Heart right ventricle (tissue), 16 donors: Measurements from ENCODE around the gene IKZF3. TPM values are rescaled to one million over a fixed set of nuclear protein-coding genes. Genes with fewer than 3 reads are reported as not detected.

Experiments
- ATAC-seq, 8 donors: fragments of 200-7000 bp; cut with Tn5 transposase; one replicate each; pipeline ENCODE4 v1.9.1; 2020; ENCODE audit warnings: mild to moderate bottlenecking in 8 of 8, moderate library complexity in 8 of 8, moderate number of reproducible peaks in 1 of 8
- DNase-seq, 2 donors: peaks; one replicate each; pipeline ENCODE4 v3.0.0-alpha.2; 2020
- H3K27ac ChIP-seq, 10 donors: fragments of 200-600 bp; sonication (generic) in 2 of 10; one replicate each; pipeline versions ENCODE4 v1.5.0 to v1.8.0; 2020 to 2022; ENCODE audit warnings: mild to moderate bottlenecking in 3 of 10
- H3K27me3 ChIP-seq, 7 donors: fragments of 200-600 bp; one replicate each; pipeline ENCODE4 v1.8.0; 2021 to 2022; ENCODE audit warnings: mild to moderate bottlenecking in 2 of 7
- H3K36me3 ChIP-seq, 9 donors: fragments of 200-600 bp; sonication (generic) in 1 of 9; one replicate each; pipeline versions ENCODE4 v1.5.0 to v1.8.0; 2020 to 2022; ENCODE audit warnings: mild to moderate bottlenecking in 2 of 9
- H3K4me1 ChIP-seq, 9 donors: fragments of 200-600 bp; sonication (generic) in 1 of 9; one replicate each; pipeline versions ENCODE4 v1.5.0 to v1.8.0; 2020 to 2022; ENCODE audit warnings: mild to moderate bottlenecking in 4 of 9
- H3K4me3 ChIP-seq, 10 donors: fragments of 200-600 bp; sonication (generic) in 2 of 10; one replicate each; pipeline versions ENCODE4 v1.5.0 to v1.8.0; 2020 to 2022; ENCODE audit warnings: mild to moderate bottlenecking in 7 of 10, moderate library complexity in 2 of 10
- H3K9me3 ChIP-seq, 11 donors: fragments of 200-600 bp in 10 of 11; sonication (generic) in 2 of 11; one replicate each; pipeline versions ENCODE4 v1.5.0 to v1.8.0; 2013 to 2022; ENCODE audit warnings: mild to moderate bottlenecking in 2 of 11, control low read depth in 1 of 11, moderate library complexity in 1 of 11
- CTCF ChIP-seq, 9 donors: fragments of 200-600 bp; sonication (generic) in 2 of 9; IDR thresholded peaks; one replicate each; pipeline versions ENCODE4 v1.5.0 to v1.8.0; 2021 to 2022; ENCODE audit warnings: antibody characterized with exemption in 9 of 9, mild to moderate bottlenecking in 5 of 9, moderate library complexity in 1 of 9
- WGBS, 2 donors: extraction: QIAGEN DNeasy Blood & Tissue Kit; methylation state at CpG; one replicate each; pipeline ENCODE4 v1.1.7; 2013; ENCODE audit warnings: inconsistent platforms in 1 of 2; 5-methylcytosine and 5-hydroxymethylcytosine counted together
- intact Hi-C, 10 donors: fragments of 100-400 bp; cut with DNase I; formaldehyde crosslinking; loops; one replicate each; pipeline versions ENCODE4 v1.11.1 to v1.14.2; 2022
- long read RNA-seq, 3 donors: library from polyadenylated mRNA; unstranded; transcript quantifications; one replicate each; pipeline ENCODE4 v2.0.0, GENCODE V29; 2020 to 2021
- polyA plus RNA-seq, 2 donors: library from polyadenylated mRNA; stranded (reverse); fragments of 200-250 nt; gene quantifications; one replicate each; pipeline ENCODE4 v1.2.3, GENCODE V29; 2013
- total RNA-seq, 10 donors: library from RNA; stranded (reverse); fragmentation: NEBNext Ultra II Directional in 3 of 10; extraction: Animal tissue kit (Norgen Biotek cat#: 25700) in 3 of 10; gene quantifications; one replicate each; pipeline versions ENCODE4 v1.2.1 to v1.2.4, GENCODE V29; 2021 to 2023
- donor health status: Arrhythmogenic right ventricular cardiomyopathy.
- donor health status: ischemic (EF 13 %, LVEDD 7.1; RV severe dilation, severe dysfunction).
- donor health status: healthy with polysubstance abuse.
- donor health status: DM: no; HTN: yes; CAD: no.
- donor health status: DM: no; HTN: no; CAD: no.
- donor health status: ischemic (EF 25% LVEDD 6.9; RV normal size, moderate dysfunction).
- donor health status: ischemic (EF 25% LVEDD 5.7; RV mildly dilated, moderate dysfunction).
- donor health status: healthy.
- donor health status: DM: yes; HTN: yes; CAD: no.
- donor health status: Ischemic cardiomyopathy.
- donor health status: ischemic (EF 35%, LVEDD 5.7; RV mildly dilated, moderate dysfunction).
- donor health status: nonischemic (EF 11% LVEDD 7.7; RV severe dilation, severe dysfunction).
- donor health status: DM: yes; HTN: yes; CAD: no.
- donor health status: PGD.
- donor health status: ischemic (EF 29% LVEDD 5.4; RV normal size, mild dysfunction).
- donor health status: nonischemic (EF 23%, LVEDD 6.1; RV moderate dilation, normal function).

The IKZF3 gene
- 1 to 10 TPM in 1 of 10 donors, under 1 TPM in 9; 0.11 to 5.0 (median 0.31) TPM for total RNA-seq
- under 1 TPM; 0.06 to 0.22 TPM for polyA plus RNA-seq
- long read RNA-seq, donor 1 = 0 reads
- long read RNA-seq, donor 2 = 0 reads
- long read RNA-seq, donor 3 = 0 reads

- Histone ChIP-seq H3K9me3 (peaks cover 0 to 8% (median 0%) of the 10 kb centered on the region in 11 donors), H3K36me3 (no peaks in the 10 kb centered on the region), H3K27ac (peak within 1 kb of the TSS in 1 of 10 donors; percentile 79), H3K4me3 (peak within 1 kb of the TSS in 6 of 10 donors; percentile 5 to 57 (median 14)), H3K4me1 (peaks cover 0 to 33% (median 7%) of the 10 kb centered on the region in 9 donors), H3K27me3 (peaks cover 14 to 100% (median 99%) of the 10 kb centered on the region in 7 donors)
- intact Hi-C loops = loop anchor here in 1 of 10 donors (10.0 kb wide), 1 partner anchor 111 kb away; no protein-coding TSS in a partner anchor
- peak; percentile 62 to 92 (median 75) for ATAC-seq
- TF ChIP-seq CTCF (IDR thresholded peaks at IDR 0.05) = peak in 5 of 9 donors; percentile 16 to 48 (median 32)
- DNase-seq = peak; percentile 34 to 62
- WGBS, 2 donors = 3% methylated on average over 50 of the region's 50 CpGs
Measured at GRCh38 chr17:39863918-39864746, at the start of gene IKZF3. IKZF3 (minus strand) TSS chr17:39864312; CDS start chr17:39864126, 186 bp downstream.

GRCh38 chr17:39908789-39909352, 44.8 kb upstream of the IKZF3 start:
- peaks cover 0 to 71% (median 0%) of the 10 kb centered on the region in 9 donors for H3K36me3 ChIP-seq

GRCh38 chr17:39904990-39905288, 40.8 kb upstream of the IKZF3 start:
- ATAC-seq = no peak

More at GRCh38 chr17:39908789-39909352, 44.8 kb upstream of the IKZF3 start:
- H3K27me3 ChIP-seq = no peaks in the 10 kb centered on the region
- intact Hi-C loops = no loop called here
- peaks cover 0 to 2% (median 0%) of the 10 kb centered on the region in 9 donors for H3K4me1 ChIP-seq
- H3K9me3 ChIP-seq = no peaks in the 10 kb centered on the region
- no peak for TF ChIP-seq CTCF (IDR thresholded peaks at IDR 0.05)
- ATAC-seq (no peak), DNase-seq (no peak)
- H3K27ac ChIP-seq = no peak overlapping the region
- H3K4me3 ChIP-seq = no peak overlapping the region
- 91 to 93% methylated on average over 6 of the region's 6 CpGs for WGBS, 2 donors

More at GRCh38 chr17:39904990-39905288, 40.8 kb upstream of the IKZF3 start:
- Histone ChIP-seq H3K4me3 (no peak overlapping the region), H3K27me3 (no peaks in the 10 kb centered on the region), H3K36me3 (peaks cover 0 to 54% (median 0%) of the 10 kb centered on the region in 9 donors), H3K4me1 (peaks cover 0 to 13% (median 0%) of the 10 kb centered on the region in 9 donors), H3K27ac (no peak overlapping the region), H3K9me3 (no peaks in the 10 kb centered on the region)
- intact Hi-C loops = no loop called here
- no peak for DNase-seq
- 83 to 86% methylated on average over 3 of the region's 3 CpGs for WGBS, 2 donors
- TF ChIP-seq CTCF (IDR thresholded peaks at IDR 0.05) = no peak
